HUDEP-2 (cell line): Measurements from ENCODE around the gene SNED1.

ENCODE experiments used
- DNase-seq, 76 experiments: peaks; one replicate each; lab custom pipeline; 2025; ENCODE audit not compliant: unreplicated experiment in 76 of 76; lab: John Stamatoyannopoulos, UW

The SNED1 gene

GRCh38 chr2:241003830-241004564 lies 5.6 kb downstream of the SNED1 start:
- DNase-seq: no peak

- no peak for DNase-seq
These were observed 7.2 kb downstream of the SNED1 start for GRCh38 chr2:241005569-241005968.

- no peak for DNase-seq
These were observed 8.0 kb downstream of the SNED1 start for GRCh38 chr2:241006412-241006811.

- DNase-seq: no peak
These were observed 8.7 kb downstream of the SNED1 start for GRCh38 chr2:241007111-241007510.

- DNase-seq: no peak
These were observed 9.7 kb downstream of the SNED1 start for GRCh38 chr2:241007880-241008710.

- no peak for DNase-seq
These were observed 10.3 kb downstream of the SNED1 start for GRCh38 chr2:241008711-241009121.

- DNase-seq: no peak
These were observed 10.8 kb downstream of the SNED1 start for GRCh38 chr2:241009191-241009590.

- no peak for DNase-seq
These were observed 11.4 kb downstream of the SNED1 start for GRCh38 chr2:241009601-241010530.

- no peak for DNase-seq
These were observed 12.3 kb downstream of the SNED1 start for GRCh38 chr2:241010531-241011295.

- no peak for DNase-seq
These were observed 12.8 kb downstream of the SNED1 start for GRCh38 chr2:241011296-241011600.

- DNase-seq: no peak
These were observed 13.5 kb downstream of the SNED1 start for GRCh38 chr2:241011751-241012510.

- DNase-seq: no peak
These were observed 15.8 kb downstream of the SNED1 start for GRCh38 chr2:241014224-241014623.

- DNase-seq: no peak
These were observed 16.3 kb downstream of the SNED1 start for GRCh38 chr2:241014764-241015163.

- no peak for DNase-seq
These were observed 17.0 kb downstream of the SNED1 start for GRCh38 chr2:241015439-241015838.

GRCh38 chr2:241017228-241017940 lies 19.0 kb downstream of the SNED1 start:
- no peak for DNase-seq

GRCh38 chr2:241018051-241018891 lies 19.9 kb downstream of the SNED1 start:
- no peak for DNase-seq

GRCh38 chr2:241019441-241020139 lies 21.2 kb downstream of the SNED1 start:
- DNase-seq: no peak

- DNase-seq: no peak
These were observed 21.8 kb downstream of the SNED1 start for GRCh38 chr2:241020201-241020600.
